Loucy (cell line): ENCODE measurements around the gene CARD9.

ENCODE experiments used
- H2AFZ ChIP-seq: fragments of 200-600 bp; sonication (generic); 2 replicates; pipeline ENCODE4 v1.6.0; 2016; ENCODE audit warnings: antibody characterized with exemption, mild to moderate bottlenecking, low read length, moderate library complexity
- H3F3A ChIP-seq: fragments of 200-600 bp; 2 replicates; pipeline ENCODE4 v1.6.0; 2016; ENCODE audit warnings: antibody characterized with exemption, low read depth, mild to moderate bottlenecking
- H3K27me3 ChIP-seq: fragments of 200-600 bp; sonication (generic); 2 replicates; pipeline ENCODE4 v1.6.1; 2014; ENCODE audit warnings: low read length, mild to moderate bottlenecking; ENCODE audit not compliant: insufficient read depth, poor library complexity, severe bottlenecking
- H3K36me3 ChIP-seq: fragments of 200-600 bp; sonication (generic); 2 replicates; pipeline ENCODE4 v1.6.1; 2016; ENCODE audit warnings: low read length; ENCODE audit not compliant: insufficient read depth
- H3K4me1 ChIP-seq: fragments of 200-600 bp; sonication (generic); 2 replicates; pipeline ENCODE4 v1.5.1; 2014; ENCODE audit warnings: low read length, mild to moderate bottlenecking; ENCODE audit not compliant: insufficient read depth, poor library complexity, severe bottlenecking
- H3K4me2 ChIP-seq: fragments of 200-600 bp; sonication (generic); 2 replicates; pipeline ENCODE4 v1.6.0; 2014; ENCODE audit warnings: antibody characterized with exemption, low read length, low read depth, mild to moderate bottlenecking; ENCODE audit not compliant: poor library complexity, severe bottlenecking
- H3K4me3 ChIP-seq: fragments of 200-600 bp; sonication (generic); 2 replicates; pipeline ENCODE4 v1.5.1; 2014; ENCODE audit warnings: low read length, mild to moderate bottlenecking, mixed read lengths; ENCODE audit not compliant: poor library complexity, severe bottlenecking
- H3K79me2 ChIP-seq: fragments of 200-600 bp; sonication (generic); 2 replicates; pipeline ENCODE4 v1.6.1; 2014; ENCODE audit warnings: low read length; ENCODE audit not compliant: insufficient read depth
- H3K9ac ChIP-seq: fragments of 200-600 bp; sonication (generic); 2 replicates; pipeline ENCODE4 v1.6.0; 2014; ENCODE audit warnings: mild to moderate bottlenecking, low read depth, low read length, moderate library complexity; ENCODE audit not compliant: poor library complexity, severe bottlenecking
- H3K9me2 ChIP-seq: fragments of 200-600 bp; sonication (generic); replicated peaks from 2 replicates; pipeline ENCODE4 v1.6.1; 2016; ENCODE audit warnings: low read depth, low read length, mixed read lengths
- H3K9me3 ChIP-seq: fragments of 200-600 bp; sonication (generic); 2 replicates; pipeline ENCODE4 v1.6.1; 2014; ENCODE audit warnings: mild to moderate bottlenecking, antibody characterized with exemption, low read length, low read depth; ENCODE audit not compliant: insufficient read depth
- H4K20me1 ChIP-seq: fragments of 200-600 bp; sonication (generic); 2 replicates; pipeline ENCODE4 v1.6.0; 2014; ENCODE audit warnings: antibody characterized with exemption, low read length, mild to moderate bottlenecking; ENCODE audit not compliant: insufficient read depth, poor library complexity, severe bottlenecking
- EZH2phosphoT487 ChIP-seq: fragments of 200-600 bp; IDR thresholded peaks from 2 replicates; pipeline ENCODE4 v1.6.1; 2018; ENCODE audit warnings: antibody characterized with exemption, mild to moderate bottlenecking, moderate library complexity, borderline replicate concordance
- TF ChIP-seq, protein P1 (sequence below): fragments of 200-600 bp; sonication (generic); conservative IDR thresholded peaks from 2 replicates; pipeline ENCODE4 v1.5.1; 2014; ENCODE audit warnings: mild to moderate bottlenecking, antibody characterized with exemption, low read length

CARD9 gene

DNA sequence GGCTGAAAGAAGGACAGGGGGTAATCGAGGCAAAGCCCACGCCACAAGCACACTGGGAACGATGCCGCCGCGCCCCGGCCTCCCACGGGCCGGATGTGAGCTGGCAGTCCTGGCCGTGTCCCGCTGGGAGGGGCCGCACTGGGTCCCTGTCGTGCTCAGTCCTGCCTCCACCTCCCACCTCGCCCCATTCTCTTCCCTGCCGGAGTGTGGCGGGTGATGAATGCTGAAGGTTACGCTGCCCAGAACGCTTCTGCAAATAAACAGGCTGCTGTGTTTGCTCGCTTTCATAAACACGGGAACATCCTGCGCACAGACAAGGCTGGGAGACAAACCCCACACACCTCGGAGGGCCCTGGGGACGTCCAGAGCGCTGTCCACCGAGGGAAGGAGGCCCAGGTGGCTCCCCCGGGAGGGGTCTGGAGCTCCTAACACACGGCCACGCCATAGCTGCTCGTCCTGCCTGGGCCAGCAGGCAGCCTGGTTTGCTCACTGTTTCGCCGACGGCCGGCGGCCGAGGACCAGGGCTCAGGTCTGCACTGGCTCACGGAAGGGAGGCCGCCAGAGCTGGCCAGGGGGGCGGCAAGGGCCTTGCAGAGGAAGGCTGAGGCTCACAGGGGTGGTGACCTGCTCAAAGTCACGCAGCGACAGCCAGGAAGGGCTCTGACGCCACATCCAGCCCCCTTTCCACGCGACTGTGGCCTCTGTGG lies 12.3 kb downstream of the CARD9 start:
- Histone ChIP-seq H3K36me3 (no peaks in the 10 kb centered on the region), H3K27me3 (no peaks in the 10 kb centered on the region), H3K79me2 (no peaks in the 10 kb centered on the region), H3K9me2 (no peaks in the 10 kb centered on the region), H3F3A (no peaks in the 10 kb centered on the region), H3K4me1 (peaks cover 6% of the 10 kb centered on the region), H3K4me3 (no peak overlapping the region), H3K9ac (no peak overlapping the region), H3K9me3 (no peaks in the 10 kb centered on the region), H3K4me2 (no peak overlapping the region), H2AFZ (no peak overlapping the region), H4K20me1 (peaks cover 7% of the 10 kb centered on the region)
- TF ChIP-seq, protein P1, sequence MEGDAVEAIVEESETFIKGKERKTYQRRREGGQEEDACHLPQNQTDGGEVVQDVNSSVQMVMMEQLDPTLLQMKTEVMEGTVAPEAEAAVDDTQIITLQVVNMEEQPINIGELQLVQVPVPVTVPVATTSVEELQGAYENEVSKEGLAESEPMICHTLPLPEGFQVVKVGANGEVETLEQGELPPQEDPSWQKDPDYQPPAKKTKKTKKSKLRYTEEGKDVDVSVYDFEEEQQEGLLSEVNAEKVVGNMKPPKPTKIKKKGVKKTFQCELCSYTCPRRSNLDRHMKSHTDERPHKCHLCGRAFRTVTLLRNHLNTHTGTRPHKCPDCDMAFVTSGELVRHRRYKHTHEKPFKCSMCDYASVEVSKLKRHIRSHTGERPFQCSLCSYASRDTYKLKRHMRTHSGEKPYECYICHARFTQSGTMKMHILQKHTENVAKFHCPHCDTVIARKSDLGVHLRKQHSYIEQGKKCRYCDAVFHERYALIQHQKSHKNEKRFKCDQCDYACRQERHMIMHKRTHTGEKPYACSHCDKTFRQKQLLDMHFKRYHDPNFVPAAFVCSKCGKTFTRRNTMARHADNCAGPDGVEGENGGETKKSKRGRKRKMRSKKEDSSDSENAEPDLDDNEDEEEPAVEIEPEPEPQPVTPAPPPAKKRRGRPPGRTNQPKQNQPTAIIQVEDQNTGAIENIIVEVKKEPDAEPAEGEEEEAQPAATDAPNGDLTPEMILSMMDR, result no peak
- TF ChIP-seq EZH2phosphoT487, result no peak

DNA sequence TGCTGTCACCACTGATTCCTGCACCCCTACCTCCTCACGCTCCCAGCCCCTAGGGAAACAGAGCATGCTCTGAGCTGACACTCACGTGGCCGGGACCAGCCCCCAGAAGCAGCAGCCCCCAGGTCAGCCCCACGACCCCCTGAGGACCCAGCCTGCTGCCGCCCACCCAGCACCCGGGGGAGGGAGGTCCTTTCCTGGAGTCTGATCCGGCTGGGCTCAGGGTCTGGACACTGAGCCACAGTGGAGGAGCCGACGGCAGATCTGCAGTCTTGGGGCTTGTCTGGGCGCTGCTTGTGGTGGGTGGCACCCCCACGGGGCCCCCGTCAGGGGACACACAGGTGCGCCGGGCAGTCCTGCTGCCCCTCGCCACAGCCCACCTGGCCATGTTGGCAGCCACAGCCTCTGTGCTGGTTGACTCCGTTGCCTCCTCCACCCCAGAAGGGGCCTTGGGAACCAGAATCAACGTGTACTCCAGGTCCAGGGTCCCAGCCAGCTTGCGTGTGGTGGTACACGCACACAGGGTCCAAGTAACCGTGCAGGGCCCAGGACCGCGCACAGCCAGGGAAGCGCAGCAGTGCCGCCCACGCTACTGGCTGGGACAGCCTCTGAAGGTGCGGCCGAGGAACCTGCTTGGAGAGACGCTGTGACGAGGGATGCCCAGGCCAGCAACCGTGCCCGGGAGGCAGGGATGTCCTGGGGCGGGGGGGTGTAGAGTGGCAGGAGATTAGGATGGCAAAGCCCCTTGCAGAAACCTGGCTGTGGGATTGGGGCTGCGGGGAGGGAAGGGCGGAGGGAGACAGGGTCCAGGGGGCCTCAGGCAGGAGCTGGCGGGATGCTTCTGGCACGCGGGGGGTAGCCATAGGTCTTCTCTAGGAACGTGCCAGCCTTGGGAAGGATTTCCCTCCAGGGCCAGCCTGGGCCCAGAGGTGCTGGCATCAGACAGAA lies 13.4 kb downstream of the CARD9 start:
- H3K9me2 ChIP-seq, result no peaks in the 10 kb centered on the region
- H3K4me1 ChIP-seq, result peaks cover 6% of the 10 kb centered on the region
- H2AFZ ChIP-seq, result no peak overlapping the region
- peaks cover 7% of the 10 kb centered on the region for H4K20me1 ChIP-seq
- TF ChIP-seq EZH2phosphoT487, result no peak
- TF ChIP-seq, protein P1, result no peak
- no peaks in the 10 kb centered on the region for H3K9me3 ChIP-seq
- H3K27me3 ChIP-seq, result no peaks in the 10 kb centered on the region
- H3K79me2 ChIP-seq, result no peaks in the 10 kb centered on the region
- no peak overlapping the region for H3K4me3 ChIP-seq
- no peak overlapping the region for H3K4me2 ChIP-seq
- no peak overlapping the region for H3K9ac ChIP-seq
- no peaks in the 10 kb centered on the region for H3F3A ChIP-seq
- H3K36me3 ChIP-seq, result no peaks in the 10 kb centered on the region

DNA sequence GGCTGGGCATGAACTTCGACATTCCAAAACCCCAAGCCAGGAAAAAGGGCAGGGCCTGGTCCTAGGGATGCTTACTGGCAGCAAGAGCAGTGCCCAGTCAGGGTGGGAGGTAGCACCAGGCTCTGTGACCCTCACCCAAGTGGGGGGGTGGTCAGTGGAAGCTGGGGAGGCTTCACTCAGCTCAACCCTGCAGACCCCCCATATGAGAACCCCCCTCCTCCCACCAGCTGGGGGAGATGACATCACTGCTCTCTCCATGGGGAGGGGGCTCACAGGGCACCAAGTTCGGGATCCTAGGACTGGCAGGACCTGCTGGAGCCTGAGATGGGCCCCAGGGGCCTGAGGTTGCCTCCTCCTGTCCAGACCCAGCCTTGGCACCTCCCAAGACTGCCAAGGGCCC lies 14.6 kb downstream of the CARD9 start:
- peaks cover 7% of the 10 kb centered on the region for H4K20me1 ChIP-seq
- H3K27me3 ChIP-seq, result no peaks in the 10 kb centered on the region
- H3K4me3 ChIP-seq, result no peak overlapping the region
- peaks cover 6% of the 10 kb centered on the region for H3K4me1 ChIP-seq
- no peaks in the 10 kb centered on the region for H3K79me2 ChIP-seq
- TF ChIP-seq EZH2phosphoT487, result no peak
- TF ChIP-seq, protein P1, result no peak
- H3F3A ChIP-seq, result no peaks in the 10 kb centered on the region
- H3K9me2 ChIP-seq, result no peaks in the 10 kb centered on the region
- no peaks in the 10 kb centered on the region for H3K36me3 ChIP-seq
- no peak overlapping the region for H3K9ac ChIP-seq
- no peak overlapping the region for H3K4me2 ChIP-seq
- no peaks in the 10 kb centered on the region for H3K9me3 ChIP-seq
- no peak overlapping the region for H2AFZ ChIP-seq
